Ishikawa (cell line): ENCODE measurements around the gene MACROD2.

ENCODE experiments used
- CEBPB ChIP-seq: IDR thresholded peaks from 2 replicates; pipeline ENCODE4 v1.6.1; 2012
- CREB1 ChIP-seq: IDR thresholded peaks from 2 replicates; pipeline ENCODE4 v1.6.1; 2012; ENCODE audit warnings: low read depth
- EGR1 ChIP-seq: IDR thresholded peaks from 2 replicates; pipeline ENCODE4 v1.6.1; 2012
- EP300 ChIP-seq: IDR thresholded peaks from 2 replicates; pipeline ENCODE4 v1.6.1; 2012; ENCODE audit warnings: borderline replicate concordance
- FOXM1 ChIP-seq: IDR thresholded peaks from 2 replicates; pipeline ENCODE4 v1.6.1; 2012; ENCODE audit warnings: low read depth, borderline replicate concordance
- MAX ChIP-seq: IDR thresholded peaks from 2 replicates; pipeline ENCODE4 v1.6.1; 2012
- NFIC ChIP-seq: IDR thresholded peaks from 2 replicates; pipeline ENCODE4 v1.6.1; 2012
- RAD21 ChIP-seq: IDR thresholded peaks from 2 replicates; pipeline ENCODE4 v1.6.1; 2012; ENCODE audit warnings: low read depth
- TAF1 ChIP-seq: IDR thresholded peaks from 2 replicates; pipeline ENCODE4 v1.6.1; 2012; ENCODE audit warnings: low read depth, mild to moderate bottlenecking
- TCF12 ChIP-seq: IDR thresholded peaks from 2 replicates; pipeline ENCODE4 v1.6.1; 2012; ENCODE audit warnings: low read depth
- TEAD4 ChIP-seq: IDR thresholded peaks from 2 replicates; pipeline ENCODE4 v1.6.1; 2012
- USF1 ChIP-seq: IDR thresholded peaks from 2 replicates; pipeline ENCODE4 v1.6.1; 2012
- YY1 ChIP-seq: IDR thresholded peaks from 2 replicates; pipeline ENCODE4 v1.6.1; 2012; ENCODE audit warnings: low read depth
- ZBTB7A ChIP-seq: IDR thresholded peaks from 2 replicates; pipeline ENCODE4 v1.6.1; 2012; ENCODE audit warnings: low read depth
- TF ChIP-seq, protein P1 (sequence below): IDR thresholded peaks from 2 replicates; pipeline ENCODE4 v1.6.1; 2012; ENCODE audit warnings: low read depth, mild to moderate bottlenecking

Gene MACROD2

GRCh38 chr20:16003310-16003709 lies 2008.0 kb downstream of the MACROD2 start:
- TF ChIP-seq NFIC (no peak), RAD21 (no peak), FOXM1 (no peak), TAF1 (no peak), ZBTB7A (no peak), EGR1 (no peak), CEBPB (no peak), YY1 (no peak), TCF12 (no peak), EP300 (no peak), CREB1 (no peak), TEAD4 (no peak), MAX (no peak)

GRCh38 chr20:16004108-16004854 lies 2009.0 kb downstream of the MACROD2 start:
- TF ChIP-seq USF1 (no peak), CREB1 (no peak), EP300 (no peak), TCF12 (no peak), EGR1 (no peak), NFIC (no peak)

GRCh38 chr20:16005021-16005914 lies 2010.0 kb downstream of the MACROD2 start:
- TF ChIP-seq USF1 (no peak), ZBTB7A (no peak), MAX (no peak), YY1 (no peak)
- TF ChIP-seq, protein P1, sequence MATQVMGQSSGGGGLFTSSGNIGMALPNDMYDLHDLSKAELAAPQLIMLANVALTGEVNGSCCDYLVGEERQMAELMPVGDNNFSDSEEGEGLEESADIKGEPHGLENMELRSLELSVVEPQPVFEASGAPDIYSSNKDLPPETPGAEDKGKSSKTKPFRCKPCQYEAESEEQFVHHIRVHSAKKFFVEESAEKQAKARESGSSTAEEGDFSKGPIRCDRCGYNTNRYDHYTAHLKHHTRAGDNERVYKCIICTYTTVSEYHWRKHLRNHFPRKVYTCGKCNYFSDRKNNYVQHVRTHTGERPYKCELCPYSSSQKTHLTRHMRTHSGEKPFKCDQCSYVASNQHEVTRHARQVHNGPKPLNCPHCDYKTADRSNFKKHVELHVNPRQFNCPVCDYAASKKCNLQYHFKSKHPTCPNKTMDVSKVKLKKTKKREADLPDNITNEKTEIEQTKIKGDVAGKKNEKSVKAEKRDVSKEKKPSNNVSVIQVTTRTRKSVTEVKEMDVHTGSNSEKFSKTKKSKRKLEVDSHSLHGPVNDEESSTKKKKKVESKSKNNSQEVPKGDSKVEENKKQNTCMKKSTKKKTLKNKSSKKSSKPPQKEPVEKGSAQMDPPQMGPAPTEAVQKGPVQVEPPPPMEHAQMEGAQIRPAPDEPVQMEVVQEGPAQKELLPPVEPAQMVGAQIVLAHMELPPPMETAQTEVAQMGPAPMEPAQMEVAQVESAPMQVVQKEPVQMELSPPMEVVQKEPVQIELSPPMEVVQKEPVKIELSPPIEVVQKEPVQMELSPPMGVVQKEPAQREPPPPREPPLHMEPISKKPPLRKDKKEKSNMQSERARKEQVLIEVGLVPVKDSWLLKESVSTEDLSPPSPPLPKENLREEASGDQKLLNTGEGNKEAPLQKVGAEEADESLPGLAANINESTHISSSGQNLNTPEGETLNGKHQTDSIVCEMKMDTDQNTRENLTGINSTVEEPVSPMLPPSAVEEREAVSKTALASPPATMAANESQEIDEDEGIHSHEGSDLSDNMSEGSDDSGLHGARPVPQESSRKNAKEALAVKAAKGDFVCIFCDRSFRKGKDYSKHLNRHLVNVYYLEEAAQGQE = no peak

- no peak for TF ChIP-seq EGR1
- no peak for TF ChIP-seq FOXM1
- TF ChIP-seq CEBPB = no peak
- TF ChIP-seq RAD21 = no peak
- no peak for TF ChIP-seq TCF12
- TF ChIP-seq, protein P1 = no peak
- TF ChIP-seq MAX = no peak
- TF ChIP-seq USF1 = no peak
- TF ChIP-seq EP300 = no peak
- no peak for TF ChIP-seq NFIC
Measured at GRCh38 chr20:16005915-16006493, 2010.7 kb downstream of the MACROD2 start.

GRCh38 chr20:16007164-16007563 lies 2011.8 kb downstream of the MACROD2 start:
- no peak for TF ChIP-seq YY1
- no peak for TF ChIP-seq NFIC
- no peak for TF ChIP-seq CEBPB
- TF ChIP-seq RAD21 = no peak
- TF ChIP-seq, protein P1 = no peak
